Measurements from ENCODE around the gene MYG1. TPM values are rescaled to one million over a fixed set of nuclear protein-coding genes. Genes with fewer than 3 reads are reported as not detected.

MYG1 gene
- total RNA-seq, 1 donor from 2014 or later = 35.3 TPM

DNA sequence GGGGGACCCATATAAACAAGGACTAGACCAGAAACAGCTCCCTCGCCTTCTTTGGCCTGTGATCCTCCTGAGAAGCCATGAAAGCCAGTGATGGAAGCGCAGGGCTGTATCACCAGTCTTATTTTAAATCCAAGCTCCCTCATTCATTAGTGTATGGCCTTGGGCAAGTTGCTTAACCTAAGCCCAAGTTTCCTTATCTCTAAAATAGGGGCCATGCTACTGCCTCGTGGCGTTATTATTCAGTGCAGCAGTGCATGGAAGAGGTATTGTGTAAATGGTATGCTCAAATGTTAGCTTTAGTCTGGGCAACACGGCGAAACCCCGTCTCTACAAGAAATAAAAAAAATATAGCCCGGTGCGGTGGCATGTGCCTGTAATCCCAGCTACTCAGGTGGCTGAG is 21.5 kb upstream of the MYG1 start:
- Histone ChIP-seq H3K4me1 (no peaks in the 10 kb centered on the region), H3K27ac (no peak overlapping the region), H3K27me3 (ENCODE audit: low read depth) (no peaks in the 10 kb centered on the region), H3K36me3 (no peaks in the 10 kb centered on the region), H3K4me3 (no peak overlapping the region), H3K9me3 (no peaks in the 10 kb centered on the region)
- DNase-seq (no peak), ATAC-seq (no peak)
- TF ChIP-seq, protein P1, sequence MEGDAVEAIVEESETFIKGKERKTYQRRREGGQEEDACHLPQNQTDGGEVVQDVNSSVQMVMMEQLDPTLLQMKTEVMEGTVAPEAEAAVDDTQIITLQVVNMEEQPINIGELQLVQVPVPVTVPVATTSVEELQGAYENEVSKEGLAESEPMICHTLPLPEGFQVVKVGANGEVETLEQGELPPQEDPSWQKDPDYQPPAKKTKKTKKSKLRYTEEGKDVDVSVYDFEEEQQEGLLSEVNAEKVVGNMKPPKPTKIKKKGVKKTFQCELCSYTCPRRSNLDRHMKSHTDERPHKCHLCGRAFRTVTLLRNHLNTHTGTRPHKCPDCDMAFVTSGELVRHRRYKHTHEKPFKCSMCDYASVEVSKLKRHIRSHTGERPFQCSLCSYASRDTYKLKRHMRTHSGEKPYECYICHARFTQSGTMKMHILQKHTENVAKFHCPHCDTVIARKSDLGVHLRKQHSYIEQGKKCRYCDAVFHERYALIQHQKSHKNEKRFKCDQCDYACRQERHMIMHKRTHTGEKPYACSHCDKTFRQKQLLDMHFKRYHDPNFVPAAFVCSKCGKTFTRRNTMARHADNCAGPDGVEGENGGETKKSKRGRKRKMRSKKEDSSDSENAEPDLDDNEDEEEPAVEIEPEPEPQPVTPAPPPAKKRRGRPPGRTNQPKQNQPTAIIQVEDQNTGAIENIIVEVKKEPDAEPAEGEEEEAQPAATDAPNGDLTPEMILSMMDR (IDR thresholded peaks at IDR 0.05) = no peak
- intact Hi-C loops (cut with DNase I) = no loop called here

DNA sequence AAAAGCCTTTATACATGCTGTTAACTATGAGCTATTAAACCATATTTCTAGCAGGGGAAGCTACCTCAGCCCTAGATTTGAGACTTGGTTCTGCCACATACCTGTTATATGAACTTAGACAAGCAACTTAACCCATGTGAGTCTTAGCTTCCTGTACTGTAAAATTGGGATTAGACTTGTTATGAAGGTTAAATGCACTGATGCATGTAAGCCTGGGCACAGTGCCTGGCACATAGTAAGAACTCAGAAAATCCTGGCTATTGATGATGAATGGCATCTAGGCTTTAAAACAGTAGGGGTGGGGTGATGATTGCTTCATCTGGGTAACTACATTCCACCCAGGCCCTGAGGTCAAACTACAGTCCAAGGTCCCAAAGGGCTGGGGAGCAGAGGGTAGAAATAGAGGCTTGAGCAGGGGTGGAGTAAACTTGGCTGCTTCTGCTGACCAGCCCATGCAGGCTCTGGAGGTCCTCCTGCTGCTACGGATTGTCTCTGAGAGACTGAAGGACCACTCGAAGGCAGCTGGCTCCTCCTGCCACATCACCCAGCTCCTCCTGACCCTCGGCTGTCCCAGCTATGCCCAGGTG is 20.1 kb upstream of the MYG1 start:
- Histone ChIP-seq H3K27ac (no peak overlapping the region), H3K4me1 (no peaks in the 10 kb centered on the region), H3K4me3 (no peak overlapping the region), H3K27me3 (ENCODE audit: low read depth) (no peaks in the 10 kb centered on the region), H3K9me3 (no peaks in the 10 kb centered on the region), H3K36me3 (no peaks in the 10 kb centered on the region)
- DNase-seq = no peak
- TF ChIP-seq, protein P1 (IDR thresholded peaks at IDR 0.05) = no peak
- ATAC-seq = no peak
- intact Hi-C loops (cut with DNase I) = no loop called here

DNA sequence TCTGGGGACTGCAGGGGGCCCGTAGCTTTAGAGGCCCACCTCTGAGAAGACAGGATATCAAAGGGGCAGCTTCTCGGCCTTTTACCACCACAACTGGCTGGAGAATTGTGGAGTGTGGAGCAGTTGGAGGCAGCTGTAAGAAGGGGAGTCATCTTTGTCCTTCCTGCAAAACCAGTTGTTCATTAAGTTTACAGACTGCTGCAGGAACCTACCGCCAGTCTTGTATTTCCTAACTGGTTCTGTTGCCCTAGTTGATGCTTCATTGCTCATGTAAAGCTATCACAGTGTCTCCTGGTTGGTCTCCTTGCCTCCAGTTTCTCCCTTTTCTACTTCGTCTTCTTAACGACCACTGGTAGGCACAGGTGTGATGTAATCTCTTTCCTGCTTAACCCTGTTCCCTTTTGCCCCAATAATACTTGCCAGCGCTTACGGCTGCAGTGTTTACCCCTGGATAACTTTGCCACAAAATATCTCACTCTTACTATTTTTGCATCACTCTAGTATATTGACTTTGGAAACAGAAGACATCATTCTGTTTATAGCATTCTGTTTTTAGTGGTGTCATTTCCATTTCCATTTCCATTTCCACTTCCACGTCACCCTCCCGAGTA is 19.5 kb upstream of the MYG1 start:
- intact Hi-C loops (cut with DNase I) = no loop called here
- TF ChIP-seq, protein P1 (IDR thresholded peaks at IDR 0.05) = no peak
- H3K4me3 ChIP-seq = no peak overlapping the region
- no peaks in the 10 kb centered on the region for H3K27me3 ChIP-seq (ENCODE audit: low read depth)
- no peaks in the 10 kb centered on the region for H3K4me1 ChIP-seq
- H3K27ac ChIP-seq = no peak overlapping the region
- H3K36me3 ChIP-seq = no peaks in the 10 kb centered on the region
- no peaks in the 10 kb centered on the region for H3K9me3 ChIP-seq
- ATAC-seq (no peak), DNase-seq (no peak)

DNA sequence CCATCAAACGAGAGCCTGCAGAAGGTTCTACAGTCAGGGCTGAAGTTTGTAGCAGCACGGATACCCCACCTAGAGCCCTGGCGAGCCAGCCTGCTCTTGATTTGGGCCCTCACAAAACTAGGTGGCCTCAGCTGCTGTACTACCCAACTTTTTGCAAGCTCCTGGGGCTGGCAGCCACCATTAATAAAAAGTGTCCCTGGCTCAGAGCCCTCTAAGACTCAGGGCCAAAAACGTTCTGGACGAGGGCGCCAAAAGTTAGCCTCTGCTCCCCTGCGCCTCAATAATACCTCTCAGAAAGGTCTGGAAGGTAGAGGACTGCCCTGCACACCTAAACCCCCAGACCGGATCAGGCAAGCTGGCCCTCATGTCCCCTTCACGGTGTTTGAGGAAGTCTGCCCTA is 13.0 kb upstream of the MYG1 start:
- Histone ChIP-seq H3K27ac (no peak overlapping the region), H3K4me1 (no peaks in the 10 kb centered on the region), H3K4me3 (no peak overlapping the region), H3K27me3 (ENCODE audit: low read depth) (no peaks in the 10 kb centered on the region), H3K9me3 (no peaks in the 10 kb centered on the region), H3K36me3 (no peaks in the 10 kb centered on the region)
- ATAC-seq (no peak), DNase-seq (no peak)
- TF ChIP-seq, protein P1 (IDR thresholded peaks at IDR 0.05) = no peak
- intact Hi-C loops (cut with DNase I) = loop anchor here (5.0 kb wide), 1 partner anchor 74 kb away; no protein-coding TSS in a partner anchor

DNA sequence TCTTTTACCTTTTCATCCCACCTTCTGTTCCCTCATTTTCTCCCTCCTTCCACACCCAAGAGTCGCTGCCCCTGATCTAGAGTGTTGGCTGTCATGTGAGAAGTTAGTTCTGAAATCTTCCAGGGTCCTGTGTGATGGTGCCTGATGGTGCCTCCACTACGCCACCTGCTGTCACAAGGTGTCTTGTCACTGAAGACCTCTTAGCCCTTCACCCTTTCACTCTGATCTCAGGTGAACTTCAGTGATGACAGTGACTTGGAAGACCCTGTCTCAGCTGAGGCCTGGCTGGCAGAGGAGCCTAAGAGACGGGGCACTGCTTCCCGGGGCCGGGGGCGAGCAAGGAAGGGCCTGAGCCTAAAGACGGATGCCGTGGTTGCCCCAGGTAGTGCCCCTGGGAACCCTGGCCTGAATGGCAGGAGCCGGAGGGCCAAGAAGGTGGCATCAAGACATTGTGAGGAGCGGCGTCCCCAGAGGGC is 11.7 kb upstream of the MYG1 start:
- ATAC-seq (peak; percentile 82 to 87), DNase-seq (peak; percentile 72)
- TF ChIP-seq, protein P1 (IDR thresholded peaks at IDR 0.05) = peak; percentile 65
- H3K36me3 ChIP-seq = no peaks in the 10 kb centered on the region
- no peak overlapping the region for H3K27ac ChIP-seq
- intact Hi-C loops (cut with DNase I) = loop anchor here (5.0 kb wide), 1 partner anchor 75 kb away; no protein-coding TSS in a partner anchor
- no peaks in the 10 kb centered on the region for H3K9me3 ChIP-seq
- no peaks in the 10 kb centered on the region for H3K27me3 ChIP-seq (ENCODE audit: low read depth)
- H3K4me3 ChIP-seq = no peak overlapping the region
- H3K4me1 ChIP-seq = no peaks in the 10 kb centered on the region
